Neural crest cell (in vitro differentiated cells): ENCODE data around the gene TRIP12. TPM values are rescaled to one million over a fixed set of nuclear protein-coding genes. Genes with fewer than 3 reads are reported as not detected.

Source experiments
- DNase-seq: peaks from one replicate; pipeline ENCODE4 v3.0.0; 2021; ENCODE audit warnings: low read depth, mixed read lengths, low spot score
- H3K27ac Mint-ChIP-seq: one replicate; pipeline ENCODE4 v1.8.0; 2021; ENCODE audit warnings: mild to moderate bottlenecking, mixed read lengths; ENCODE audit not compliant: unreplicated experiment
- H3K27me3 Mint-ChIP-seq: 2 replicates; pipeline ENCODE4 v1.8.0; 2021; ENCODE audit warnings: low read depth, mild to moderate bottlenecking, mixed read lengths
- H3K36me3 Mint-ChIP-seq: 2 replicates; pipeline ENCODE4 v1.8.0; 2021; ENCODE audit warnings: low read depth, mild to moderate bottlenecking, mixed read lengths
- H3K4me1 Mint-ChIP-seq: 2 replicates; pipeline ENCODE4 v1.8.0; 2021; ENCODE audit warnings: mixed read lengths
- H3K4me3 Mint-ChIP-seq: one replicate; pipeline ENCODE4 v1.8.0; 2021; ENCODE audit warnings: mild to moderate bottlenecking, mixed read lengths
- H3K9me3 Mint-ChIP-seq: 2 replicates; pipeline ENCODE4 v1.8.0; 2021; ENCODE audit warnings: mixed read lengths
- total RNA-seq: library from RNA; stranded (reverse); gene quantifications from 2 replicates; pipeline ENCODE4 v1.2.1, GENCODE V29; 2021
- TF ChIP-seq, protein P1 (sequence below): fragments of 200-600 bp; sonication (generic); conservative IDR thresholded peaks from 2 replicates; pipeline ENCODE4 v1.5.0; 2021; ENCODE audit warnings: antibody characterized with exemption, mild to moderate bottlenecking

The TRIP12 gene
- total RNA-seq, 1 donor from 2014 or later: 222 TPM

- Mint-ChIP-seq H3K9me3 (no peaks in the 10 kb centered on the region), H3K27me3 (no peaks in the 10 kb centered on the region), H3K36me3 (peaks cover 17% of the 10 kb centered on the region), H3K27ac (no peak overlapping the region), H3K4me3 (no peak overlapping the region), H3K4me1 (peaks cover 8% of the 10 kb centered on the region)
- TF ChIP-seq, protein P1, sequence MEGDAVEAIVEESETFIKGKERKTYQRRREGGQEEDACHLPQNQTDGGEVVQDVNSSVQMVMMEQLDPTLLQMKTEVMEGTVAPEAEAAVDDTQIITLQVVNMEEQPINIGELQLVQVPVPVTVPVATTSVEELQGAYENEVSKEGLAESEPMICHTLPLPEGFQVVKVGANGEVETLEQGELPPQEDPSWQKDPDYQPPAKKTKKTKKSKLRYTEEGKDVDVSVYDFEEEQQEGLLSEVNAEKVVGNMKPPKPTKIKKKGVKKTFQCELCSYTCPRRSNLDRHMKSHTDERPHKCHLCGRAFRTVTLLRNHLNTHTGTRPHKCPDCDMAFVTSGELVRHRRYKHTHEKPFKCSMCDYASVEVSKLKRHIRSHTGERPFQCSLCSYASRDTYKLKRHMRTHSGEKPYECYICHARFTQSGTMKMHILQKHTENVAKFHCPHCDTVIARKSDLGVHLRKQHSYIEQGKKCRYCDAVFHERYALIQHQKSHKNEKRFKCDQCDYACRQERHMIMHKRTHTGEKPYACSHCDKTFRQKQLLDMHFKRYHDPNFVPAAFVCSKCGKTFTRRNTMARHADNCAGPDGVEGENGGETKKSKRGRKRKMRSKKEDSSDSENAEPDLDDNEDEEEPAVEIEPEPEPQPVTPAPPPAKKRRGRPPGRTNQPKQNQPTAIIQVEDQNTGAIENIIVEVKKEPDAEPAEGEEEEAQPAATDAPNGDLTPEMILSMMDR: no peak
- no peak for DNase-seq
These were observed 144.1 kb downstream of the TRIP12 start for GRCh38 chr2:229777716-229778115.

- TF ChIP-seq, protein P1: no peak
- peaks cover 27% of the 10 kb centered on the region for H3K36me3 Mint-ChIP-seq
- H3K27me3 Mint-ChIP-seq: no peaks in the 10 kb centered on the region
- H3K27ac Mint-ChIP-seq: no peak overlapping the region
- no peaks in the 10 kb centered on the region for H3K9me3 Mint-ChIP-seq
- no peak for DNase-seq
- H3K4me3 Mint-ChIP-seq: no peak overlapping the region
- peaks cover 5% of the 10 kb centered on the region for H3K4me1 Mint-ChIP-seq
These were observed 146.0 kb downstream of the TRIP12 start for GRCh38 chr2:229775614-229776313.

DNA sequence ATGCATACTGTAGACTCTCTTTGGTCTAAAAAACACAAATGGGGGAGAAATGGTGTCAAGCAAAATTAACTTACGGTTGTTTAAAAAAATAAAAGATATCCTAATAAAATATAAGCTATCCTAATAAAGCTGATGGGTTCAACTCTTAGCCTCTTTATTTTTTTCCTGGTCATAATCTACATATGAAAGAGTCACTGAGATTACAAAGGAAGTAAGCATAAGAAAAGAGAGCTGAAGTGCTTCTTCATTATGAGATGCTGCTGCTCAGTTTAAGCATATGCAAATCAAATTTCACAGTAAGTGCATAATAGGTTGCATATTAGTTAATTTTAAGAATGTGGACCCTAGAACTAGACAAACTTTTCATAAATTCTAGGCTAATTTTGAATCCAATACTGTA, 147.6 kb downstream of the TRIP12 start:
- Mint-ChIP-seq H3K27me3 (no peaks in the 10 kb centered on the region), H3K9me3 (no peaks in the 10 kb centered on the region), H3K4me3 (no peak overlapping the region), H3K27ac (no peak overlapping the region), H3K4me1 (no peaks in the 10 kb centered on the region), H3K36me3 (peaks cover 25% of the 10 kb centered on the region)
- TF ChIP-seq, protein P1: no peak
- DNase-seq: no peak

- peaks cover 39% of the 10 kb centered on the region for H3K36me3 Mint-ChIP-seq
- TF ChIP-seq, protein P1: no peak
- no peaks in the 10 kb centered on the region for H3K27me3 Mint-ChIP-seq
- no peaks in the 10 kb centered on the region for H3K9me3 Mint-ChIP-seq
- H3K4me3 Mint-ChIP-seq: no peak overlapping the region
- no peak for DNase-seq
- H3K27ac Mint-ChIP-seq: no peak overlapping the region
- peaks cover 26% of the 10 kb centered on the region for H3K4me1 Mint-ChIP-seq
These were observed 153.6 kb downstream of the TRIP12 start for GRCh38 chr2:229768235-229768634.

- peaks cover 26% of the 10 kb centered on the region for H3K4me1 Mint-ChIP-seq
- no peak for DNase-seq
- peaks cover 35% of the 10 kb centered on the region for H3K36me3 Mint-ChIP-seq
- no peaks in the 10 kb centered on the region for H3K9me3 Mint-ChIP-seq
- TF ChIP-seq, protein P1: no peak
- H3K27ac Mint-ChIP-seq: no peak overlapping the region
- H3K4me3 Mint-ChIP-seq: no peak overlapping the region
- H3K27me3 Mint-ChIP-seq: no peaks in the 10 kb centered on the region
These were observed 156.1 kb downstream of the TRIP12 start for GRCh38 chr2:229765721-229766120.
